Astrocyte (in vitro differentiated cells and primary cell): ENCODE results near the gene DES.

Experiments
- EZH2 ChIP-seq: IDR thresholded peaks from 2 replicates; pipeline ENCODE4 v1.6.1; 2012; ENCODE audit warnings: mild to moderate bottlenecking, low read length, inconsistent platforms; ENCODE audit not compliant: insufficient read depth
- TF ChIP-seq, protein P1 (sequence below): IDR thresholded peaks from 2 replicates; pipeline ENCODE4 v1.5.1; 2011; ENCODE audit warnings: low read depth, mild to moderate bottlenecking, inconsistent platforms, low read length, moderate library complexity; ENCODE audit not compliant: insufficient read depth

DNA sequence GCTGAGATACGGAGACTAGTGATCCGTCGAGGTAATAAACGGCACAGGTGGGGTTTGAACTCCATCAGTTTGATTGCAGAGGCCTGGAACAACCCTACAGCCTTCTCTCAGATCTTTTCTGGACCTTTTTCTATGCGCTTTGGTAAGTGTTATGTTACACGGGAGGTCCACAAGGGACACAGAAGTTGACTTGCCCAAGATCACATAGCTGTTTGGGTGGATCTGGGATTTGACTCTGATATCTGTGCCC is 29.3 kb upstream of the DES start:
- TF ChIP-seq, protein P1, sequence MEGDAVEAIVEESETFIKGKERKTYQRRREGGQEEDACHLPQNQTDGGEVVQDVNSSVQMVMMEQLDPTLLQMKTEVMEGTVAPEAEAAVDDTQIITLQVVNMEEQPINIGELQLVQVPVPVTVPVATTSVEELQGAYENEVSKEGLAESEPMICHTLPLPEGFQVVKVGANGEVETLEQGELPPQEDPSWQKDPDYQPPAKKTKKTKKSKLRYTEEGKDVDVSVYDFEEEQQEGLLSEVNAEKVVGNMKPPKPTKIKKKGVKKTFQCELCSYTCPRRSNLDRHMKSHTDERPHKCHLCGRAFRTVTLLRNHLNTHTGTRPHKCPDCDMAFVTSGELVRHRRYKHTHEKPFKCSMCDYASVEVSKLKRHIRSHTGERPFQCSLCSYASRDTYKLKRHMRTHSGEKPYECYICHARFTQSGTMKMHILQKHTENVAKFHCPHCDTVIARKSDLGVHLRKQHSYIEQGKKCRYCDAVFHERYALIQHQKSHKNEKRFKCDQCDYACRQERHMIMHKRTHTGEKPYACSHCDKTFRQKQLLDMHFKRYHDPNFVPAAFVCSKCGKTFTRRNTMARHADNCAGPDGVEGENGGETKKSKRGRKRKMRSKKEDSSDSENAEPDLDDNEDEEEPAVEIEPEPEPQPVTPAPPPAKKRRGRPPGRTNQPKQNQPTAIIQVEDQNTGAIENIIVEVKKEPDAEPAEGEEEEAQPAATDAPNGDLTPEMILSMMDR: no peak
- TF ChIP-seq EZH2: no peak
